GM21447 (cell line): Measurements from ENCODE around the gene NET1.

Experiments used
- ATAC-seq: cut with Tn5 transposase; IDR thresholded peaks from one replicate; pipeline ENCODE4 v1.9.1; 2021; ENCODE audit not compliant: unreplicated experiment

NET1 gene

GRCh38 chr10:5480162-5480941 lies 68.0 kb downstream of the NET1 start:
- ATAC-seq = no peak

GRCh38 chr10:5481121-5481520 lies 68.8 kb downstream of the NET1 start:
- no peak for ATAC-seq

- no peak for ATAC-seq
Measured at GRCh38 chr10:5482016-5482415, 69.7 kb downstream of the NET1 start.

GRCh38 chr10:5484205-5484604 lies 71.8 kb downstream of the NET1 start:
- no peak for ATAC-seq

- no peak for ATAC-seq
Measured at GRCh38 chr10:5485290-5485689, 72.9 kb downstream of the NET1 start.

- no peak for ATAC-seq
Measured at GRCh38 chr10:5485948-5486852, 73.8 kb downstream of the NET1 start.

GRCh38 chr10:5486853-5487235 lies 74.5 kb downstream of the NET1 start:
- ATAC-seq = no peak

GRCh38 chr10:5488272-5489161 lies 76.2 kb downstream of the NET1 start:
- ATAC-seq = no peak

GRCh38 chr10:5490032-5490431 lies 77.7 kb downstream of the NET1 start:
- no peak for ATAC-seq

GRCh38 chr10:5490698-5491464 lies 78.5 kb downstream of the NET1 start:
- ATAC-seq = no peak

- ATAC-seq = no peak
Measured at GRCh38 chr10:5491477-5491876, 79.1 kb downstream of the NET1 start.

- no peak for ATAC-seq
Measured at GRCh38 chr10:5492322-5492855, 80.0 kb downstream of the NET1 start.

- ATAC-seq = no peak
Measured at GRCh38 chr10:5492929-5493576, 80.7 kb downstream of the NET1 start.

- no peak for ATAC-seq
Measured at GRCh38 chr10:5493691-5494090, 81.3 kb downstream of the NET1 start.

- ATAC-seq = no peak
Measured at GRCh38 chr10:5494611-5495010, 82.3 kb downstream of the NET1 start.

- ATAC-seq = no peak
Measured at GRCh38 chr10:5496261-5497250, 84.2 kb downstream of the NET1 start.

GRCh38 chr10:5497289-5497688 lies 84.9 kb downstream of the NET1 start:
- no peak for ATAC-seq

GRCh38 chr10:5497948-5498730 lies 85.8 kb downstream of the NET1 start:
- ATAC-seq = no peak
